GM13977 (cell line): ENCODE data around the gene DGAT2L6.

Source experiments
- DNase-seq: peaks from one replicate; pipeline ENCODE4 v3.0.0; 2012; ENCODE audit warnings: low spot score
- CTCF ChIP-seq: IDR thresholded peaks from 2 replicates; pipeline ENCODE4 v1.5.1; 2012; ENCODE audit warnings: mild to moderate bottlenecking, control low read depth; ENCODE audit not compliant: insufficient read depth; ENCODE audit errors: extremely low read depth, missing control alignments
- in situ Hi-C: fragments of 300-500 bp; cut with MboI; formaldehyde crosslinking; loops from one replicate; pipeline ENCODE4 v1.12.0; 2022; ENCODE audit warnings: low sequenced_read_pairs, low pct_unique_long_range_greater_than_20kb, mixed read lengths, inconsistent platforms; ENCODE audit not compliant: unreplicated experiment

DGAT2L6 gene

GRCh38 chrX:70169281-70169680, 8.0 kb upstream of the DGAT2L6 start:
- TF ChIP-seq CTCF = no peak
- DNase-seq = no peak
- in situ Hi-C loops = no loop called here

- in situ Hi-C loops = no loop called here
- no peak for DNase-seq
- no peak for TF ChIP-seq CTCF
These were observed 5.7 kb upstream of the DGAT2L6 start for GRCh38 chrX:70171624-70172023.

GRCh38 chrX:70172221-70172620, 5.1 kb upstream of the DGAT2L6 start:
- DNase-seq = no peak
- in situ Hi-C loops = no loop called here
- TF ChIP-seq CTCF = no peak

DNA sequence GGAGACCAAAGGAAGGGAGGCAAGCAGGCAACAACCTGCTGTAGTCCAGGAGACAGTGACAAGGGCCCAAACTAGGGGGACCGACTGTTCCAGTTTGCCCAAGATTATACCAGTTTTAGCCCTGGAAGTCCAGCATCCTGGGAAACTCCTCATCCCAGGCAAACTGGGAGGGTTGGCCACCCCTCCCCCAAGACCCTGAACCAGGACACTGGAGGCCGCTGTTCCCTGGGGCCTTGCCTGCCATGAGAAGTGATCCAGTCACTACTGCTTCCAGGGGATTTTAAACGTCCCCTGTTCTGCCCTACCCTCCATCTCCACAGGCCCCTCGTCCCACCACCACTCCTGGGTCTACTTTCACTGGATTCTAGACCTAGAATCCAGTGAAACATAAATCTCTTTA, 4.3 kb upstream of the DGAT2L6 start:
- in situ Hi-C loops = no loop called here
- DNase-seq = no peak
- no peak for TF ChIP-seq CTCF

DNA sequence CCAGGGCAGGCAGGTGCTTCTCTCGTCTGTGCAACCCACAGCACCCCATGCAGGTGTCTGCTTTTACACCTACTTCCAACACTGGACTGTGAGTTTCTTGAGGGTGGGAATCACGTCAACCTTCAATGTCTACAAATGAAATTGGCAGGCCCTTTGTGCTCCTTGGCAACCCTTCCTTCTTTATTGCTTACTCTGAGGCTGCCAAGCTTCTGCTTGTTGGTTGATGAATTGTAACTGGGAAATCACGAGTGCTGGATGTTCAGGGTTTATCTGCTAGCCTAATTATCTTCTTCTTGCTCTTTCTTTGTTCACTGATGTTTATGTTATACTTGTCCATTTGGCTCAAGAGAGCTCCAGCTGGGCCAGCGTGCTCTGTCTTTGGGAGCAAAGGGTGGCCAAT, 2.5 kb upstream of the DGAT2L6 start:
- no peak for TF ChIP-seq CTCF
- no peak for DNase-seq
- in situ Hi-C loops = loop anchor here (25.0 kb wide), 1 partner anchor 238 kb away; the partner anchor contains the start of gene GDPD2

DNA sequence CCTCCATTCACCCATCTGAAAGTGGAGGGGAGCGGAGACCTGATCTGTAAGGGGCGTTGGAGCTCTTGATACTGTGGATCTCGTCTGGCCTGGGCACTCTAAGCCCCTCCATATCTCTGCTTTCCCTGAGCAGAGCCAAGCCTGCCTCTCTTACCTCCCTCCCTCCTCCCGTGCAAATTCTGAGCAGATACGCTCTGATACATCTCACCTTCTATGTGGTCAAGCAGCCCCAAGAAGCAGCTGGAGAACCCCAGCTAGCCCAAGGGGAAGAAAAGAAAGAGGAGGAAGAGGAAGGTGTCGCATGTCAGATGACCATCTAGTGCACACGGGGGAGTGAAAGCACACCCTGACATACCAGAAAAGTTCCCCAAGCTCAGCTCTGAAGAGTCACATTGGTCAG, 1.9 kb upstream of the DGAT2L6 start:
- in situ Hi-C loops = loop anchor here (25.0 kb wide), 1 partner anchor 237 kb away; the partner anchor contains the start of gene GDPD2
- no peak for TF ChIP-seq CTCF
- DNase-seq = no peak

- DNase-seq = no peak
- in situ Hi-C loops = loop anchor here (25.0 kb wide), 1 partner anchor 229 kb away; the partner anchor contains the start of gene GDPD2
- TF ChIP-seq CTCF = no peak
These were observed 5.8 kb downstream of the DGAT2L6 start for GRCh38 chrX:70183091-70183490.
